Left cardiac atrium (tissue), 4 donors: ENCODE data around the gene SULT1A4. TPM values are rescaled to one million over a fixed set of nuclear protein-coding genes. Genes with fewer than 3 reads are reported as not detected.
"Not testable (repeated sequence)": the region's sequence is repeated elsewhere in the genome, so short reads cannot be mapped to it uniquely, and the experiment has no call there.

Experiments
- ATAC-seq, 2 donors: fragments of 200-7000 bp; cut with Tn5 transposase; one replicate each; pipeline ENCODE4 v1.9.1; 2020; ENCODE audit warnings: mild to moderate bottlenecking in 2 of 2, moderate library complexity in 2 of 2
- DNase-seq: peaks from one replicate; pipeline ENCODE4 v3.0.0-alpha.2; 2020
- intact Hi-C, 2 donors: fragments of 100-400 bp; cut with DNase I; formaldehyde crosslinking; loops; one replicate each; pipeline versions ENCODE4 v1.14.1 to v1.15.1; 2022 to 2023
- long read RNA-seq: library from polyadenylated mRNA; unstranded; transcript quantifications from one replicate; pipeline ENCODE4 v2.0.0, GENCODE V29; 2021
- total RNA-seq, 2 donors: library from RNA; stranded (reverse); fragmentation: NEBNext Ultra II Directional; extraction: Animal tissue kit (Norgen Biotek cat#: 25700); gene quantifications; one replicate each; pipeline ENCODE4 v1.2.1, GENCODE V29; 2021
- donor health status: DM: no; HTN: yes; CAD: no.
- donor health status: DM: no; HTN: yes; CAD: no; lungs with severe emphysema.
- donor health status: DM: yes; HTN: yes; CAD: no.
- donor health status: Dilated cardiomyopathy.

SULT1A4 gene
- 1 to 10 TPM; 3.4 to 4.0 TPM for total RNA-seq
- long read RNA-seq, partial matches to known transcripts: 0 of 1 reads
- long read RNA-seq, other reads (novel, unspliced or antisense): 1 of 1 reads

DNA sequence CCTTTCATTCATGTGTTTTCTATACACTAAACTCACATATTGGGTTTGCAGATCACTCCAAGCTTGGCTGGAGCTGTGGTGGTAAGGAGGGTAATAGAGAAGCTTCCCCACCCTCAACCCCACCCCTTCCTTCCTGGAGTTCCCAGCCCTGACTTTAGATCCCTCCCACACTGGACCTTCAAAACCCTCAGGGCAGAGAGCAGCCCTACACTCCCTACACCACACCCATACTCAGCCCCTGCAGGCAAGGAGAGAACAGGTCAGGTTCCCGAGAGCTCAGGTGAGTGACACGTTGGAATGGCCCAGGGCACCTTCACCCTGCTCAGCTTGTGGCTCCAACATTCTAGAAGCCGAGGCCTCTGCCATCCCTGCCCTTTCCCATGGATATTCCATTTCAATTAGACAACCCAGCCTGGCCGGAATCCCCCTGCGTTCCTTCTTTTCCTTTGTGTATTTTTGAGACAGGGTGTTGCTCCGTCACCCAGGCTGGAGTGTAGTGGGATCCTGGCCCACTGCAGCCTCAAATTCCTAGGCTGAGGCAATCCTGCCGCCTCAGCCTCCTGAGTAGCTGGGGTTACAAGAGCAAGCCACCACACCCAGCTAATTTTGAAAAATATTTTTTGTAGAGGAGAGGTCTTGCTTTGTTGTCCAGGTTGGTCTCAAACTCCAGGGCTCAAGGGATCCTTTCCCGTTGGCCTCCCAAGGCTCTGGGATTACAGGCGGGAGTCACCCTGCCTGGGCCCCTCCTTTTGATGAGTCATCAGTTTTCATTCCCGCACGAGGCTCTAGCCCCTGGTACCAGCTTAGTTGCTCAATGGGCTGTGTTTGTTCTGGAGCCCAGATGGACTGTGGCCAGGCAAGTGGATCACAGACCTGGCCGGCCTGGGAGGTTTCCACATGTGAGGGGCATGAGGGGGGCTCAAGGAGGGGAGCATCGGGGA is at the start of gene SULT1A4:
Gene SULT1A4 (plus strand): TSS at position 208 of the 941 bp plus-strand sequence. CDS start 1,473 bp downstream, outside the sequence.
- intact Hi-C loops, DNase-seq: not testable (repeated sequence)
- ATAC-seq: peak; percentile 66 to 77

DNA sequence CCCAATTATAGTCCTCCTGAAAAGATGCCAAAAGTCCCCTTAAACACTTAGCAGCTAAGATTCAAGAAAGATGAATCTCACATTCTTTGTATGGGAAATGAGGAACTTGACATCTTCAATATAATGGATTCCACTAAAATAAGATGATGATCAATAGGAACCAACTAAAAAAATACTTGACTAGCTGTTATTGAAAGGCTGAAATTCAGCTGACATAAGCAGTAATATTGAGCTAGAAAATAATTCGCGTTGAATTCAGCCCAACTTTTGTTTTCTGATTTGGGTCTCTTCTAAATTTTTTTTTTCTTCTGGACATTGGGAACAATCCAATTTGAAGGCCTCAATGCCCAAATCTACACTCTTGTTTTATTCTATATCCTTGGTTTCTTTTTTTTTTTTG is 36.1 kb upstream of the SULT1A4 start:
- intact Hi-C loops, ATAC-seq, DNase-seq: not testable (repeated sequence)

DNA sequence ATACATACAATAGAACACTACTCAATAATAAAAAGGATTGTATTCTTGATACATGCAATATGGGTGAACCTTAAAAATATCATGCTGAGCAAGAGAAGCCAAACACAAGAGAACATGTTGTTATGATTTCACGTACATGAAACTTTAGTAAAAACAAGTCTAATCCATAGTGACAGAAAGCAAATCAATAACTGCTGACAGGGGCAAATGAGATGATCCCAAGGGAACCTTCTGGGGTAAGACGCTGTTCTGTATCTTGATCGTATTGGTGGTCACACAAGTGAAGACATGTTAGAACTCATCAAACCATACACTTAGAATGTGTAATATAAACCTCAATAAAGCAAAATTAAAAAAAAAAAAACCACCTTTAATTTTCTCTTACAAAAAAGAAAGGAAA is 34.3 kb upstream of the SULT1A4 start:
- intact Hi-C loops, ATAC-seq, DNase-seq: not testable (repeated sequence)

DNA sequence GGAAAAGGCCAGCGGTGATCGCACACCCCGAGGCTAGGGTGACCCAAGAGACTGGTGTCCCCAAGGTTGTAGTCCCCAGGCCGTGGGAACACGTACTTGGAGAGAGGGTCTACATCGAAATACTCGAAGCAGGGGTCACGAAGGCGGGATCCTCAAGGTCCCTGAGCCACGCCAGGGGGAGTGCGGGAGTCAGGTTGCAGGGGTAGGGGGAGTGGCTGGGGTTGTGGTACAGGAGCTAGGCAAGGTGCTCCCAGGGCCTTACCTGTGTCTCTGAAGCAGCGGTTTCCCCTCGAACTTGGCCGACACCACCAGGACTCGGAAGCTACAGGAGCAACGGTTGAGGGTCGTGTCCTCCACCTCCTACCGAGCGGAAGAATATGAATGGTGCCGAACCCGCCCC is 6.0 kb upstream of the SULT1A4 start:
- DNase-seq, intact Hi-C loops: not testable (repeated sequence)
- ATAC-seq: peak; percentile 7 to 25

DNA sequence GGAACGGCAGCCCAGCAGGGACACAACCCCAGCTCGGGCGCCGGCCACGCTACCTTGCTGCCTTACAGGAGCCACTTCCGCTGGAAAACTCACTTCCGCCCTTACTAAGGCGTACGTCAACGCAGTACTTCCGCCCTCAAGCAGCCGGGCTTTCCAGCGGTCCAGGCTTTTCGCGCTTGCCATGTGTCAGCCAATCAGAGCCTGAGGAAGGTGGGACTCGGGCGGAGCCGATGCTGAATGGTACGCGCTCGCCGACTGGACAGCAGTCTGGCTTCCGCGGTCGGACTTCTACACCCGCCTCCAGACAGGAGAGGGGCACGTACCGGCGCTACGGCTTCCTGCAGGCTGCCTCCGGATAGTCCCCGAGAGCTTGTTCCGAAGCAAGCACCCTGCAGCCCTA is 5.4 kb upstream of the SULT1A4 start, which contains the start of the genes BOLA2 and SLX1B:
Gene BOLA2 (minus strand): TSS at position 83 of the 400 bp plus-strand sequence. CDS start 98 bp downstream, outside the sequence.
Gene SLX1B (plus strand): TSS at position 265 of the 400 bp plus-strand sequence.
- DNase-seq, intact Hi-C loops: not testable (repeated sequence)
- ATAC-seq: peak; percentile 95 to 97

DNA sequence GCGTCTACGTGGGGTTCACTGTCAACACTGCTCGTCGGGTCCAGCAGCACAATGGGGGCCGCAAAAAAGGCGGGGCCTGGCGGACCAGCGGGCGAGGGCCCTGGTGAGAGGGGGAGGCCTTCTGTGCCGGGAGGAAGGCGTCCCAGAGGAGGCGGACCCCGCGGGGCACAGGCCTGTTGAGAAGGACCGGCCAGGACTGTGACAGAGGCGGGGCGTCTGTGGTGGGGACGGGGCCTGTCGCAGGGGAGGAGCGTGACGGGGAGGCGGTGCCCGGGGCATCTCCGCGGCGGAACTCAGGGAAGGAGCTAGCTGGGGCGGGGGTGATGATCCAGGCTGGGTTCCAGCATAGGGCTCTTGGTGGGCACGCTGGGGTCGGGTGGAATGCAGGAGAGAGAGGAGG is 4.9 kb upstream of the SULT1A4 start:
- intact Hi-C loops: not testable (repeated sequence)
- ATAC-seq: peak; percentile 80 to 87

DNA sequence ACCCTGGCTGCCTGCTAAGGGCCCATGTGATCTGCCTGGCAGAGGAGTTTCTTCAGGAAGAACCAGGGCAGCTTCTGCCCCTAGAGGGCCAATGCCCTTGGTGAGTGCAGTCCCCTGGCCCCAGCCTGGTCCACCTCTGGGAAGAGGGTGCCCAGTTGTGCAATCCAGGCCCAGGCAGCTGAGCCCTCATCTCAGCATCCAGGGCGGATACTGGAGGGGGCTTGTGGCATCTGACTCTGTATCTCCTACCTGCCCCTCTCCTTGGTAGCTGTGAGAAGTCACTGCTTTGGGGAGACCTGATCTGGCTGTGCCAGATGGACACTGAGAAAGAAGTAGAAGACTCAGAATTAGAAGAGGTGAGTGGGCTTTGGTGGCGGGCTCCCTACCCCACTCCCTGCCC is 2.1 kb upstream of the SULT1A4 start:
- intact Hi-C loops, DNase-seq, ATAC-seq: not testable (repeated sequence)

More for the DNA sequence above, 4.9 kb upstream of the SULT1A4 start:
- DNase-seq: not testable (repeated sequence)

DNA sequence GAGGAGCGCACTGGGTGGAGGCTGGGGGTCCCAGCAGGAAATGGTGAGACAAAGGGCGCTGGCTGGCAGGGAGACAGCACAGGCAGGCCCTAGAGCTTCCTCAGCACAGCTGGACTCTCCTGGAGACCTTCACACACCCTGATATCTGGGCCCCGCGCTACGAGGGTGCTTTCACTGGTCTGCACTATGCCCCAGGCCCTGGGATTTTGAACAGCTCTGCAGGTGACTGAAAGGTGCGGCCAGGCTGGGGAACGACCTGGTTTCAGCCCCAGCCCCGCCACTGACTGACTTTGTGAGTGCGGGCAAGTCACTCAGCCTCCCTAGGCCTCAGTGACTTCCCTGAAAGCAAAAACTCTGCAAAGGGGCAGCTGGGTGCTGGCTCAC is 926 bp downstream of the SULT1A4 start:
- ATAC-seq: peak in 1 of 2 donors; percentile 6
- DNase-seq, intact Hi-C loops: not testable (repeated sequence)

DNA sequence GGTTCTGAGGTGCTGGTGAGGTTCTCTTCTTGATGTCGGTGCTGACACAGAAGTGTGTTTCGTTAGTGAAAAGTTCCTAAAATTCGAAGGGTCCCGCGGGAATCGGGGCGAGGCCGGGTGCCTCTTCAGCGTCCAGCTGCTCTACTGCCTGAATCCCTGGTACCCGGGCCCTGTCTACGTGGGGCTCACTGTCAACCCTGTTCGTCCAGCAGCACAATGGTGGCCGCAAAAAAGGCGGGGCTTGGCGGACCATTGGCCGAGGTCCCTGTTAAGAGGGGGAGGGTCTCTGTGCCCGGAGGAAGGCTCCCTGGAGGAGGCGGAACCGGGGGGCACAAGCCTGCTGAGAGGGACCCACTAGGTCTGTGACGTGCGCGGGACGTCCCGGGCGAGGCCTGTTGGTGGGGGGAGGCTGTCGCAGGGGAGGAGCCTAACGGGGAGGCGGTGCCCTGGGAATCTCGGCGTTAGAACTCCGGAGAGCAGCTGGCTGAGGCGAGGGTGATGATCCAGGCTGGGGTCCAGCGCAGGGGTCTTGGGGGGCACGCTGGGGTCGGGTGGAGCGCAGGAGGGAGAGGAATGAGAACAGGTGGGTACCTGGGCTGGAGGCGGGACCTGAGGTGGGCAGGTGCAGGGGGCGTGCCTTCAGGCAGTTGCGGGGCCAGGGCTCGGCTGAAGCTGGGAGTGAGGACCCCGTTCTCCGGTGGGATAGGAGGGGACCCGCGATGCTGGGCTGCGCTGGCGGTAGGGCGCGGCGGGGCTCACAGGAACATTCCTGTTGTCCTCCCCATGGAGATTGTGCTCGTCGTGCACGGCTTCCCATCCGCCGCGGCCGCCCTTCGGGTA is 6.5 kb downstream of the SULT1A4 start:
- intact Hi-C loops, DNase-seq: not testable (repeated sequence)
- ATAC-seq: peak; percentile 59 to 74

DNA sequence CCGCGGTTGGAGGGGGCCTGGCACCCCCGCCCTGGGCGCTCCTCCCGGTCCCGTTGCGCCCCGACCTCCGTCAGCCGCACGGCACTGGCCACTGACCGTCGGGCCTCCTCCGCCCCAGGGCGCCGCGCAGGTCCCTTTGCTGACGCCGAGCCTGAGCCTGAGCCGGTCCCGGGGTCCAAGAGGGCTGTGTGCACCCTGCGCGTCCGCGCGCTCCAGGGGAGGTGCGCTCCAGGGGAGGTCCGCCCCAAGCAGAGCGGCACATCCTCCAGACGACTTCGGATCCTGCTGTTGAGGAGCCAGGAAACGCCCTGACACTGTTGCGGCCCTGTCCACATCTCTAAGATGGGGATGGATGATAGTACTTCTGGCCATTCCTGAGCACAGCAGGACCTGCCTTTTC is 7.2 kb downstream of the SULT1A4 start:
- intact Hi-C loops, DNase-seq: not testable (repeated sequence)
- peak; percentile 20 to 22 for ATAC-seq

DNA sequence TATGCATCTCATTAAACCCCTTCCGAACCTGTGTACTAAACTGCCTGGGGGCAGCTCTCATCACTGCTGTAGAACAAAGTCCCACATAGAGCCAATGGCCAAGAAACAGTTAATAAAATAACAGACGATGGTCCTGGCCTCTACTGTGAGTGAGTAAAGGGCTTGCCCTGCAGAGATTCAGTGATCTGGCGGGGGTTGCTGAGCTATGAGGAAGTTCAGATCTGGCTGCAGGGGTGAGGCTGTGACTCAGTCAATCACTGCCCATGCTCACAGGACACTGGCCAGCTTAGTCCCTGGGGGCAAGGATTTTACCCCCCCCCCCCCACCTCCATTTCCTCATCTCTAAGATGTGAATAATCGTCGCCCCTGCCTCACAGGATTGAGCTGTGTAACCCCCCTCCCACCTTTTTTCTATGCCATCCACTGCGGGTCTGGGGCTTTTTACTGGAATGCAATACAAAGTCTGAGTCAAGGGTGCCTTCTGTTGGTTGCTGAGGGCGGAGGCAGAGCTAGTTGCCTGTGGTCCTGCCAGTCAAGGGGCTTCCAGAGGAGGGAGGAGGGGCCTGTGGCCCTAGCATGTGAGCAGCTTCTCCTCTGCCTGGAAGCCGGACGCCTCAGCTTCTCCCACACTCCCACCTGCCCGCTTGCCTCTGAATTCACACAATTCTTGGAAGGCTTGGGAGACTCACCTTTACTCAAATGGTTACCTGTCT is 8.1 kb downstream of the SULT1A4 start:
- ATAC-seq: peak in 1 of 2 donors; percentile 44
- DNase-seq, intact Hi-C loops: not testable (repeated sequence)

DNA sequence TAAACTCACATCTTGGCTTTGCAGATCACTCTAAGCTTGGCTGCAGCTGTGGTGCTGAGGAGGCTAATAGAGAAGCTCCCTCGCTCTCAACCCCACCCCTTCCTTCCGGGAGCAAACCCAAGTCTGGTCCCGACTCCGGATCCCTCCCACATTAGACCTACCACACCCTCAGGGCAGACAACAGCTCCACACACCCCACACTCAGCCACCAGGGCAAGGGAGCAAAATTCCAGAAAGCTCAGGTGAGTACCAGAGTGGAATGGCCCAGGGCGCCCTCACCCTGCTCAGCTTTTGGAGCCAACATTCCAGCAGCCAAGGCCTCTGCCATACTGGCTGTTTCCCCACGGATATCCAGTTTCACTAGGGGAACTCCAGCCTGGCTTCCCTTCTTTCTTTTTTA is 9.9 kb downstream of the SULT1A4 start:
- intact Hi-C loops: not testable (repeated sequence)
- peak; percentile 78 for DNase-seq
- ATAC-seq: peak; percentile 80 to 92

DNA sequence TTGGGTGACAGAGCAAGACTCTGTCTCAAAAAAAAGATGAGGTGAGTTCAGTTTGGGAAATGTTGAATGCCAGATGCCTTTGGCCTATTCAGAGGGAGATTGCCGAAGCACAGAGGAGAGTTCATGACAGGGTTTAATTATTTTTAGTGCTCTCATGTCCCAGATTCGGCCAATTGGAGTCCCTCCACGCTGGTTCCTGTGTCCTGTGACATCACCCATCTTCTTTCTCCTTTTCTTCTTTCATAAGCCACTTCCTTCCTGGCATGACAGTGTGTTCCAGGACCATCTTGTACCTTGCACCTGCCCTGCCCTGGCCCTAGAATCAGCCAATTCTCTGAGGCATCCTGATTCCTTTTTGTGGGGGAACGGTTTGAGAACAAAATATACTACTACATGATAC is 12.4 kb downstream of the SULT1A4 start:
- DNase-seq, ATAC-seq, intact Hi-C loops: not testable (repeated sequence)

DNA sequence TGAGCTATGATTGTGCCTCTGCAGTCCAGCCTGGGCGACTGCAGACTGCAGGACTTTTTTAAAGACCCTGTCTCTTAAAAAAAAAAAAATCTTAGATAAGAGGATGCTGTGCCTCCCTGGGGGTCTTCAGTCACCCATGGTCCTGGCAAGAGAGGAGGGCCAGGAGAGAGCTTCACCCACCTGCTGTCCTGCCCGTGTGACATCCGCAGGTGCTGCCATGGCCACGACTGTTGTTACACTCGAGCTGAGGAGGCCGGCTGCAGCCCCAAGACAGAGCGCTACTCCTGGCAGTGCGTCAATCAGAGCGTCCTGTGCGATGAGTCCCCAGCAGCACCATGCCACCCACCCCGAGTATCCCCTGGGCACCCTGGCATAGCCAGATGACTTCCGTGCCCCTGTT is 22.6 kb downstream of the SULT1A4 start:
- peak; percentile 10 for DNase-seq
- ATAC-seq, intact Hi-C loops: not testable (repeated sequence)

DNA sequence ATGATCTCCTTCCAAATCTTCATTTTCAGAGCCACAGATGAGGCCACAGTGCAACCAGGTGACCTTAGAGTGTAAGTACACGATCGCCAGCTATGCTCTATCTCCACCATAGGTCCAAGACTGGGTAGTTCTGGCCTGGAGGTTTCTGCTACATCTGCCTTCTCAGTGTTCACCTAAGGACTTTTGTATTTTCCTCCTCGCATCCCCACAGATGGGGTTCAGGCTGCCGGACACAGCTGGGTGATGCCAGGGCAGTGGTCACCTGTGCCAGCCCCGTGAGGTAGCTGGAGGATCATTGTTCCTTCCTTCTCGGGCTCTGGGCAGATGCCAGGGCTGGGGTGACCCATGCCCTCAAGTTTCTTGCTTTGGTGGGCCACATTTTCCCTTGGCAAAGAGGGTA is 46.6 kb downstream of the SULT1A4 start, which contains the start of gene NPIPB12:
Gene NPIPB12 (minus strand): TSS at position 101 of the 400 bp plus-strand sequence.
- DNase-seq, ATAC-seq, intact Hi-C loops: not testable (repeated sequence)
